H9 (cell line): ENCODE measurements around the gene EFCC1. TPM values are rescaled to one million over a fixed set of nuclear protein-coding genes. Genes with fewer than 3 reads are reported as not detected.

Experiments used
- DNase-seq: peaks from one replicate; pipeline ENCODE4 v3.0.0-alpha.2; 2017
- H2AFZ ChIP-seq: one replicate; pipeline ENCODE4 v1.6.1; 2013; ENCODE audit warnings: mild to moderate bottlenecking, low read length, control low read depth, moderate library complexity
- H2AK5ac ChIP-seq: 2 replicates; pipeline ENCODE4 v1.6.1; 2013; ENCODE audit warnings: low read length, control low read depth, mixed read lengths; ENCODE audit not compliant: insufficient read length
- H2BK120ac ChIP-seq: one replicate; pipeline ENCODE4 v1.6.1; 2013; ENCODE audit warnings: low read depth, mild to moderate bottlenecking, low read length, control low read depth, inconsistent platforms; ENCODE audit not compliant: poor library complexity, severe bottlenecking
- H2BK12ac ChIP-seq: 2 replicates; pipeline ENCODE4 v1.6.1; 2013; ENCODE audit warnings: low read length, control low read depth, mixed read lengths, low read depth; ENCODE audit not compliant: insufficient read length
- H2BK15ac ChIP-seq: 2 replicates; pipeline ENCODE4 v1.6.1; 2013; ENCODE audit warnings: low read depth, low read length, control low read depth
- H2BK20ac ChIP-seq: one replicate; pipeline ENCODE4 v1.6.1; 2013; ENCODE audit warnings: low read depth, mild to moderate bottlenecking, low read length, control low read depth, inconsistent platforms; ENCODE audit not compliant: poor library complexity, severe bottlenecking
- H2BK5ac ChIP-seq: 2 replicates; pipeline ENCODE4 v1.6.1; 2013; ENCODE audit warnings: low read length, control low read depth, mixed read lengths; ENCODE audit not compliant: insufficient read length
- H3K14ac ChIP-seq: 2 replicates; pipeline ENCODE4 v1.6.1; 2013; ENCODE audit warnings: low read length, control low read depth; ENCODE audit not compliant: insufficient read depth
- H3K18ac ChIP-seq: 2 replicates; pipeline ENCODE4 v1.6.1; 2013; ENCODE audit warnings: low read depth, mild to moderate bottlenecking, mixed read lengths, low read length, control low read depth; ENCODE audit not compliant: insufficient read length
- H3K23ac ChIP-seq: 2 replicates; pipeline ENCODE4 v1.6.1; 2013; ENCODE audit warnings: low read length, control low read depth, mixed read lengths, low read depth; ENCODE audit not compliant: insufficient read length
- H3K23me2 ChIP-seq: 2 replicates; pipeline ENCODE4 v1.6.1; 2013; ENCODE audit warnings: low read depth, mild to moderate bottlenecking, mixed read lengths, low read length, control low read depth; ENCODE audit not compliant: insufficient read length, poor library complexity, severe bottlenecking
- H3K27ac ChIP-seq: 2 replicates; pipeline ENCODE4 v1.5.1; 2013; ENCODE audit warnings: low read length, control low read depth, mixed read lengths, low read depth; ENCODE audit not compliant: insufficient read length
- H3K27me3 ChIP-seq: 2 replicates; pipeline ENCODE4 v1.6.1; 2013; ENCODE audit warnings: low read length, control low read depth, inconsistent platforms; ENCODE audit not compliant: insufficient read depth
- H3K4ac ChIP-seq: 2 replicates; pipeline ENCODE4 v1.6.1; 2013; ENCODE audit warnings: low read depth, mild to moderate bottlenecking, control low read depth, inconsistent platforms, low read length, moderate library complexity
- H3K4me1 ChIP-seq: 2 replicates; pipeline ENCODE4 v1.6.1; 2013; ENCODE audit warnings: low read length, control low read depth, inconsistent platforms; ENCODE audit not compliant: insufficient read depth
- H3K4me2 ChIP-seq: 2 replicates; pipeline ENCODE4 v1.6.1; 2013; ENCODE audit warnings: low read length, control low read depth, mixed read lengths; ENCODE audit not compliant: insufficient read length, insufficient read depth
- H3K56ac ChIP-seq: 2 replicates; pipeline ENCODE4 v1.6.1; 2013; ENCODE audit warnings: low read depth, mild to moderate bottlenecking, mixed read lengths, low read length, control low read depth; ENCODE audit not compliant: insufficient read length
- H3K79me1 ChIP-seq: 2 replicates; pipeline ENCODE4 v1.6.1; 2013; ENCODE audit warnings: low read depth, mild to moderate bottlenecking, moderate library complexity, low read length, control low read depth, inconsistent platforms; ENCODE audit not compliant: insufficient read depth, poor library complexity, severe bottlenecking
- H3K79me2 ChIP-seq: 2 replicates; pipeline ENCODE4 v1.6.1; 2013; ENCODE audit warnings: low read length, control low read depth, inconsistent platforms; ENCODE audit not compliant: insufficient read depth
- H3K9ac ChIP-seq: 2 replicates; pipeline ENCODE4 v1.6.1; 2013; ENCODE audit warnings: low read length, control low read depth, mixed read lengths; ENCODE audit not compliant: insufficient read length; ENCODE audit errors: extremely low read depth
- H3K9me3 ChIP-seq: one replicate; pipeline ENCODE4 v1.6.1; 2013; ENCODE audit warnings: low read depth, low read length, inconsistent platforms; ENCODE audit not compliant: control insufficient read depth
- H3T11ph ChIP-seq: one replicate; pipeline ENCODE4 v1.6.1; 2013; ENCODE audit warnings: mild to moderate bottlenecking, low read length, control low read depth, inconsistent platforms
- H4K20me1 ChIP-seq: one replicate; pipeline ENCODE4 v1.6.1; 2013; ENCODE audit not compliant: control insufficient read depth, insufficient read length, insufficient read depth
- H4K5ac ChIP-seq: 2 replicates; pipeline ENCODE4 v1.6.1; 2013; ENCODE audit warnings: low read depth, mild to moderate bottlenecking, mixed read lengths, low read length, control low read depth; ENCODE audit not compliant: insufficient read length
- H4K8ac ChIP-seq: replicated peaks from 2 replicates; pipeline ENCODE4 v1.6.1; 2013; ENCODE audit warnings: low read length, control low read depth, mixed read lengths, low read depth; ENCODE audit not compliant: insufficient read length
- H4K91ac ChIP-seq: 2 replicates; pipeline ENCODE4 v1.6.1; 2013; ENCODE audit warnings: low read depth, mild to moderate bottlenecking, moderate library complexity, mixed read lengths, low read length, control low read depth; ENCODE audit not compliant: insufficient read length
- H3K27ac Mint-ChIP-seq, 3 experiments: 2 replicates in 2 of 3; 3 replicates in 1 of 3; pipeline ENCODE4 v1.8.0; 2020 to 2021; ENCODE audit warnings: mixed read lengths in 3 of 3, mild to moderate bottlenecking in 1 of 3, moderate library complexity in 1 of 3
- H3K27me3 Mint-ChIP-seq: 2 replicates; pipeline ENCODE4 v1.8.0; 2021; ENCODE audit warnings: low read depth, mild to moderate bottlenecking, moderate library complexity, mixed read lengths
- H3K36me3 Mint-ChIP-seq, 3 experiments: 2 replicates in 2 of 3; 3 replicates in 1 of 3; pipeline ENCODE4 v1.8.0; 2020 to 2021; ENCODE audit warnings: low read depth in 3 of 3, mixed read lengths in 3 of 3; ENCODE audit not compliant: insufficient read depth in 1 of 3
- H3K4me1 Mint-ChIP-seq, 2 experiments: 2 replicates each; pipeline ENCODE4 v1.8.0; 2020; ENCODE audit warnings: mixed read lengths in 2 of 2
- H3K4me3 Mint-ChIP-seq, 2 experiments: 2 replicates in 1 of 2; 3 replicates in 1 of 2; pipeline ENCODE4 v1.8.0; 2020 to 2021; ENCODE audit warnings: mild to moderate bottlenecking in 2 of 2, mixed read lengths in 2 of 2, moderate library complexity in 1 of 2
- H3K9me3 Mint-ChIP-seq, 2 experiments: 2 replicates in 1 of 2; 3 replicates in 1 of 2; pipeline ENCODE4 v1.8.0; 2020; ENCODE audit warnings: mild to moderate bottlenecking in 2 of 2, mixed read lengths in 2 of 2, moderate library complexity in 1 of 2
- CTCF ChIP-seq: fragments of 200-600 bp; sonication (generic); conservative IDR thresholded peaks from 3 replicates; pipeline ENCODE4 v1.8.0; 2021; ENCODE audit warnings: antibody characterized with exemption, mild to moderate bottlenecking
- WGBS: extraction: QIAGEN DNeasy Blood & Tissue Kit; methylation state at CpG from one replicate; pipeline ENCODE4 v1.1.7; 2013; ENCODE audit warnings: missing lambda C conversion rate, low lambda C conversion rate, mixed read lengths; ENCODE audit not compliant: insufficient read length; ENCODE audit errors: extremely low coverage; 5-methylcytosine and 5-hydroxymethylcytosine counted together
- total RNA-seq: library from RNA; stranded (reverse); gene quantifications from 2 replicates; pipeline ENCODE4 v1.2.1, GENCODE V29; 2021

Gene EFCC1
- total RNA-seq, 1 experiment from 2014 or later, result 0.09 TPM

- no CpG with 5 or more reads among the region's 20 CpGs for WGBS
- no peak overlapping the region for H3K9ac ChIP-seq
These were observed 8.1 kb upstream of the EFCC1 start for GRCh38 chr3:128992926-128993460.

More at GRCh38 chr3:128992926-128993460, 8.1 kb upstream of the EFCC1 start:
- Histone ChIP-seq H3K56ac (no peak overlapping the region), H3K27ac (no peak overlapping the region), H3T11ph (no peak overlapping the region), H3K4me1 (no peaks in the 10 kb centered on the region; the same call in 1 of the 2 replicates), H3K9me3 (no peaks in the 10 kb centered on the region), H4K8ac (no peak overlapping the region), H2BK12ac (no peak overlapping the region), H3K18ac (peak overlapping the region; percentile 24), H2BK120ac (no peak overlapping the region), H3K23ac (no peak overlapping the region), H2AK5ac (no peak overlapping the region), H4K20me1 (no peaks in the 10 kb centered on the region), H2BK5ac (no peak overlapping the region), H3K79me1 (no peaks in the 10 kb centered on the region), H2AFZ (no peak overlapping the region), H3K27me3 (peaks cover 7% of the 10 kb centered on the region; the same call in 1 of the 2 replicates), H3K4ac (no peak overlapping the region), H2BK15ac (no peak overlapping the region), H2BK20ac (no peak overlapping the region), H3K14ac (peak overlapping the region; percentile 86; the same call in 1 of the 2 replicates), H3K4me2 (peak overlapping the region; percentile 69), H4K91ac (no peak overlapping the region), H3K79me2 (no peaks in the 10 kb centered on the region), H4K5ac (no peak overlapping the region), H3K23me2 (peaks cover 9% of the 10 kb centered on the region)
- no peak for TF ChIP-seq CTCF
- Mint-ChIP-seq H3K36me3 (no peaks in the 10 kb centered on the region; a peak in 1 of 7 replicates), H3K4me1 (peaks cover 14 to 18% of the 10 kb centered on the region in 2 experiments), H3K27me3 (peaks cover 60% of the 10 kb centered on the region), H3K9me3 (no peaks in the 10 kb centered on the region), H3K4me3 (peak overlapping the region; percentile 67 to 81), H3K27ac (peak overlapping the region in 1 of 3 experiments; percentile 71; a peak in 1 of 7 replicates)
- no peak for DNase-seq
